ACC112 (cell line): ENCODE data around the gene WDR43.

Source experiments
- H2AFZ ChIP-seq: fragments of 200-600 bp; sonication (generic); one replicate; pipeline ENCODE4 v1.6.0; 2017; ENCODE audit warnings: antibody characterized with exemption, low read length; ENCODE audit not compliant: unreplicated experiment
- H3K27ac ChIP-seq: fragments of 200-600 bp; sonication (generic); 2 replicates; pipeline ENCODE4 v1.5.1; 2014; ENCODE audit warnings: low read depth, mild to moderate bottlenecking, antibody characterized with exemption, low read length, moderate library complexity
- H3K27me3 ChIP-seq: fragments of 200-600 bp; sonication (generic); 2 replicates; pipeline ENCODE4 v1.6.1; 2014; ENCODE audit warnings: mild to moderate bottlenecking, antibody characterized with exemption, low read length, moderate library complexity, mixed read lengths; ENCODE audit not compliant: insufficient read depth
- H3K36me3 ChIP-seq: fragments of 200-600 bp; sonication (generic); 2 replicates; pipeline ENCODE4 v1.6.1; 2016; ENCODE audit warnings: mild to moderate bottlenecking, antibody characterized with exemption, low read length, moderate library complexity, mixed read lengths; ENCODE audit not compliant: insufficient read depth
- H3K4me1 ChIP-seq: fragments of 200-600 bp; sonication (generic); one replicate; pipeline ENCODE4 v1.6.1; 2016; ENCODE audit warnings: low read length, mixed read lengths; ENCODE audit not compliant: insufficient read depth, unreplicated experiment, control insufficient read depth
- H3K4me3 ChIP-seq: fragments of 200-600 bp; sonication (generic); 2 replicates; pipeline ENCODE4 v1.5.1; 2014; ENCODE audit warnings: mild to moderate bottlenecking, low read depth, low read length
- H3K79me2 ChIP-seq: fragments of 200-600 bp; sonication (generic); one replicate; pipeline ENCODE4 v1.6.0; 2016; ENCODE audit warnings: low read length; ENCODE audit not compliant: control insufficient read depth, unreplicated experiment, insufficient read depth

Gene WDR43, protein sequence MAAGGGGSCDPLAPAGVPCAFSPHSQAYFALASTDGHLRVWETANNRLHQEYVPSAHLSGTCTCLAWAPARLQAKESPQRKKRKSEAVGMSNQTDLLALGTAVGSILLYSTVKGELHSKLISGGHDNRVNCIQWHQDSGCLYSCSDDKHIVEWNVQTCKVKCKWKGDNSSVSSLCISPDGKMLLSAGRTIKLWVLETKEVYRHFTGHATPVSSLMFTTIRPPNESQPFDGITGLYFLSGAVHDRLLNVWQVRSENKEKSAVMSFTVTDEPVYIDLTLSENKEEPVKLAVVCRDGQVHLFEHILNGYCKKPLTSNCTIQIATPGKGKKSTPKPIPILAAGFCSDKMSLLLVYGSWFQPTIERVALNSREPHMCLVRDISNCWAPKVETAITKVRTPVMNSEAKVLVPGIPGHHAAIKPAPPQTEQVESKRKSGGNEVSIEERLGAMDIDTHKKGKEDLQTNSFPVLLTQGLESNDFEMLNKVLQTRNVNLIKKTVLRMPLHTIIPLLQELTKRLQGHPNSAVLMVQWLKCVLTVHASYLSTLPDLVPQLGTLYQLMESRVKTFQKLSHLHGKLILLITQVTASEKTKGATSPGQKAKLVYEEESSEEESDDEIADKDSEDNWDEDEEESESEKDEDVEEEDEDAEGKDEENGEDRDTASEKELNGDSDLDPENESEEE

DNA sequence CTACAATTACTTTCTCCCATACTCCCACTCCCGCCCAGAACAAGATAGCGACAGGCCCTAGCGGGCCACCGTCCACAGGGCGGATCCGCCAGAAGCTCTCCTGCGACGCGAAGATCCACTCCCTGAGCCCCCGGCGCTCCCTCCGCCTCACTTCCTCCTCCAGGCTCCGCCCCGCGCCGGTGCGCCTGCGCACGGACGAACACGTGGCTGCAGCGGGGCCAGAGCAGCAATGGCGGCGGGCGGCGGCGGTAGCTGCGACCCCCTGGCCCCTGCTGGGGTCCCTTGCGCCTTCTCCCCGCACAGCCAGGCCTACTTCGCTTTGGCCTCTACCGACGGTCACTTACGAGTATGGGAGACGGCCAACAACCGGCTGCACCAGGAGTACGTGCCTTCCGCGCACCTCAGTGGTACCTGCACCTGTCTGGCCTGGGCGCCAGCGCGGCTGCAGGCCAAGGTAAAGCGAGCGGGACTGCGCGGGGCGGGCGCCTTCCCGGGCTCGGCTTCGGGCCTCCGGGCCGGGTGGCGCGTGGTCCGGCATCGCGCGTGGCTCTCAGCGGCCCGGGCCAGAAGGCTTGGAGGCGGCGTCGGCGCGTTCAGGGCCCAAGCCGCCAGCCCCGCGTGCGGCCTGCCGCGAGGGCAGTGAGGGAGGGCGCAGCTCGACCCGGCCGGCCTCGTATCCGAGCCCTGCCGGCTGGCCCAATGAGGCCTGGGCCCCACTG lies at the start of gene WDR43:
TSS of gene WDR43 (plus strand) at position 198 of the 719 bp plus-strand sequence. CDS start at position 230, 32 bp downstream.
- Histone ChIP-seq H3K4me3 (peak within 1 kb of the TSS; percentile 92), H3K27me3 (no peaks in the 10 kb centered on the region), H2AFZ (peak within 1 kb of the TSS; percentile 90), H3K79me2 (peaks cover 52% of the 10 kb centered on the region), H3K27ac (peak within 1 kb of the TSS; percentile 74), H3K4me1 (peaks cover 30% of the 10 kb centered on the region), H3K36me3 (no peaks in the 10 kb centered on the region)

DNA sequence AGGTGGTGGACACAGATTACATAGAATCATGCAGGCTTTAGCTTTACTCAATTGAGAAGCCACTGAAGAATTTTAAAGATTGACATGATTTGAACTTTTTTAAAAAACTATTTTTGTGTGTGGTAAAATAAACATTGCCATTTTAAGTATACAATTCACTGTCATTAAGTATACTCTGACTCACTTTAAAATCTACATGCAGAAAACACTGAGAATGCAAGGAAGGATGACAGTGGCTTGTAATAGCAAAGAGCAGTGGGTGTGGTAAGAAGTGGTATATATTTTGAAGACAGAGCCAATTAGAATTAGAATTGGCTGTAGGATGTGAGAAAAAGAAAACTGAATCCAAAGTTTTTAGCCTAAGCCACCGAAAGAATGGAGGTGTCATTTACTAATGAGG lies 39.3 kb upstream of the WDR43 start:
- Histone ChIP-seq H3K27ac (no peak overlapping the region), H3K4me3 (no peak overlapping the region), H3K79me2 (no peaks in the 10 kb centered on the region), H2AFZ (no peak overlapping the region), H3K36me3 (peaks cover 3% of the 10 kb centered on the region; the same call in 1 of the 2 replicates), H3K4me1 (no peaks in the 10 kb centered on the region), H3K27me3 (no peaks in the 10 kb centered on the region)

DNA sequence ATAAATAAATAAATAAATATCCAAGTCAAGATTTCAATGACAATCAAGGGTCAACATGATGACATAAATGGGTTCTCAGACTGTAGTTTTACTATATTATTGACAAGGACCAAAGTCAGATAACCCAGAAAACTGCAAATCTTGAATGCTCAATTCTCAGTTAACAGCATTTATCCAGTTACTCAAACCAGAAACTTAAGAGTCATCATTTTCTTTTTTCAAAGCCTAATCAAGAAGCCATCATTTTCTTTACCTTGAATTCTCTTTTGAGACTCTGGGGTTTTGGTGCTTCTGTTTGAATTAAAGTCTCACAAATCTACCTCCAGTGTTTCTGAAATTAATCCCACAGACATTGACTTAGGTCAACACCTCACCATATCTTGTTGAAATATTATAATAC lies 38.5 kb upstream of the WDR43 start:
- no peaks in the 10 kb centered on the region for H3K27me3 ChIP-seq
- peaks cover 8% of the 10 kb centered on the region; the same call in 1 of the 2 replicates for H3K36me3 ChIP-seq
- no peak overlapping the region for H2AFZ ChIP-seq
- H3K27ac ChIP-seq: no peak overlapping the region
- no peaks in the 10 kb centered on the region for H3K4me1 ChIP-seq
- H3K79me2 ChIP-seq: no peaks in the 10 kb centered on the region
- H3K4me3 ChIP-seq: no peak overlapping the region

DNA sequence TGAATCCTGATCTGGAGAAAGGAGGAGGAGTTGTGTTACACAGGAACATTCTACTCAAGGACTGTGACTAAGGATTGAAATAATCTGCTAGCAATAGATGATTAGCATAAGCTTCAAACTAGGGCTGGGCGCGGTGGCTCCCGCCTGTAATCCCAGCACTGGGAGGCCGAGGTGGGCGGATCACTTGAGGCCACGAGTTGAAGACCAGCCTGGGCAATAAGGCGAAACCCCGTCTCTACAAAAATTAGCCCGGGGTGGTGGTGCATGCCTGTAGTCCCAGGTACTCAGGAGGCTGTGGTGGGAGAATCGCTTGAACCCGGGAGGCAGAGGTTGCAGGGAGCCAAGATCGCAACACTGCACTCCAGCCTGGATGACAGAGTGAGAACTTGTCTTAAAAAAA lies 25.9 kb upstream of the WDR43 start:
- no peaks in the 10 kb centered on the region for H3K36me3 ChIP-seq
- H3K4me1 ChIP-seq: peaks cover 22% of the 10 kb centered on the region
- no peak overlapping the region for H2AFZ ChIP-seq
- peaks cover 45% of the 10 kb centered on the region for H3K79me2 ChIP-seq
- H3K27me3 ChIP-seq: no peaks in the 10 kb centered on the region
- H3K4me3 ChIP-seq: peak overlapping the region; percentile 88
- H3K27ac ChIP-seq: no peak overlapping the region

DNA sequence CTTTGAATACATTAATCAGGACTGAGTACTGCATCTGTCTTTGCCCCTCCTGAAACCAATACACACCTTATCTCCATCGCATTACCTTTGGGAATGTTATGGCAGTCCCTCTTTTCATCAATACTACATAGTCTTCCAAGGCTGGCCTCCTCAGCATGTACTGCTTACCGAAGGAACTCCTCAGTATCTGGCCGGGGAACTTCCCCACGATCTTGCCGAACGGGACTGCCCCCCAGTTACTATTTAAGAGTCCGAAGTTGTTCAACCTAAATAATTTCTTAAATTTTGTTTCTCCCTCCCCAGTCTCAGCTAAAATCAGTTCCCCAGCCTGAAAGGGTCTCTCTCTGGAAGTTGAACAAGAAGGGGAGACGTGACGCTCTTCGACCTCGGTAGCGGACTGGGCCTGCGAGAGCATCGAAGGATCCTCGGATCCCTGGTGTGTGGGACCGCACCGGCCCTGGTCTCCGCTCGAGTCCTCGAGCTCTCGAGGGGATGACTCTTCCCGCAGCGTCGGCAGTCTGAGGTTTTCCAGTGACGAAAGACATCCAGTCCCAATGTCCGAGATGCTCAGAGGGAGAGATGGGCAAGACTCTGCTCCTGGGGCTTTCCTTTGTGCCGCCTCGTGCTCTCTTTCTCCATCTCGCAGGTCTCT lies 24.8 kb upstream of the WDR43 start:
- H3K27me3 ChIP-seq: no peaks in the 10 kb centered on the region
- H3K27ac ChIP-seq: peak overlapping the region; percentile 24; the same call in 1 of the 2 replicates
- peak overlapping the region; percentile 54 for H2AFZ ChIP-seq
- H3K4me1 ChIP-seq: peaks cover 22% of the 10 kb centered on the region
- peaks cover 45% of the 10 kb centered on the region for H3K79me2 ChIP-seq
- H3K36me3 ChIP-seq: no peaks in the 10 kb centered on the region
- H3K4me3 ChIP-seq: peak overlapping the region; percentile 88

DNA sequence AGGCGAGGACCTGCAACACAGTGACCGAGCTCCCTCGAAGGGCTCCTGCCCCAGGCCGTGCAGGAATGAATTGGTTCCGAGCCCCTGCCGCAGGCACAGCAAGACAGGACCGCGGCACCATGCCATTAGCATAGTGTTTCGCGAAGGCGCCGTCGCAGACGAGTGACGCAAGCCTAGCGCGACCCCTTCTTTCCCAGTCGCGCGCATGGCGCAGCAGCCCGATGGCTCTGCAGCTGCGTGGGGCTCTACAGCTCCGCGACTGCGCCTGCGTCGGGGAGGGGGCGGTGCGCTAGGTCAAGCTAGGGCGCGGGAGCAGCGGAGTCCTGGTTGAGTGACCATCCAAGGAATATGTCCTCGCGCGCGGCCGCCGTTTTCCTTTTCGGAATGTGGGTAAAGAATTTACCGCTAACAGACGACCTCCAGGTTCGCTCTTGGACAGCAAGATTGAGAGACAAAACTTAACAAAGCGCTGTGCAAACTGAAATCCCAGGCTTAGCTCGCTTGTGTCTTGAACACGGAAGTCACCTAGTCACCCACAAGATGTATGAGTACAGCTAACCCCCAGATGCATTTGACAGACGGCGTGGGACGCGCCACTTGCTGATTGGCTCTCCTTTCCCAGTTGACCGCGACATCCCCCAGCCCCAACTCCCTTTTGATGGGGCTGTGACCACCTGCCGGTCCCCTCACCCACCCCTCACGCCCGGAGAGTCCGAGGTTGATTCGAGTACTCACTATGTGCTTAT lies 24.1 kb upstream of the WDR43 start, which contains the start of gene TRMT61B:
TSS of gene TRMT61B (minus strand) at position 164 of the 746 bp plus-strand sequence. CDS start at position 132, 32 bp downstream.
- Histone ChIP-seq H2AFZ (peak within 1 kb of the TSS; percentile 83), H3K27ac (peak within 1 kb of the TSS; percentile 24; the same call in 1 of the 2 replicates), H3K79me2 (peaks cover 38% of the 10 kb centered on the region), H3K27me3 (peaks cover 3% of the 10 kb centered on the region; the same call in 1 of the 2 replicates), H3K4me3 (peak within 1 kb of the TSS; percentile 88), H3K36me3 (no peaks in the 10 kb centered on the region), H3K4me1 (peaks cover 16% of the 10 kb centered on the region)

DNA sequence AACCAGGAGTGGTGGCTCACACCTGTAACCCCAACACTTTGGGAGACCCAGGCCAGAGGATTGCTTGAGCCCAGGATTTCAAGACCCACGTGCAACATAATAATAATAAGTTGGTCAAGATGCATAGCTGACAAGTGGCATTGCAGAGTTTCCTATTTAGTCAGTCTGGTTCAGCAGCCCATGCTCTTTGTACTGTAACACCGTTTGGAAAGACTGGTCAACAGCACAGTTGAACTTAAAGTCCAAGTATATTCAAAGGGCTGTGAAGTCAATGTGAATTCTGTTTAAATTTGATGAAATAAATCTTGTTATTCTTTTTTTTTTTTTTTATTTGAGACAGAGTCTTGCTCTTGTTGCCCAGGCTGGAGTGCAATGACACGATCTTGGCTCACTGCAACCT lies 22.8 kb upstream of the WDR43 start:
- H2AFZ ChIP-seq: no peak overlapping the region
- peaks cover 16% of the 10 kb centered on the region for H3K4me1 ChIP-seq
- H3K27ac ChIP-seq: no peak overlapping the region
- H3K36me3 ChIP-seq: no peaks in the 10 kb centered on the region
- H3K79me2 ChIP-seq: peaks cover 33% of the 10 kb centered on the region
- peaks cover 14% of the 10 kb centered on the region for H3K27me3 ChIP-seq
- H3K4me3 ChIP-seq: no peak overlapping the region; the same call in 1 of the 2 replicates

DNA sequence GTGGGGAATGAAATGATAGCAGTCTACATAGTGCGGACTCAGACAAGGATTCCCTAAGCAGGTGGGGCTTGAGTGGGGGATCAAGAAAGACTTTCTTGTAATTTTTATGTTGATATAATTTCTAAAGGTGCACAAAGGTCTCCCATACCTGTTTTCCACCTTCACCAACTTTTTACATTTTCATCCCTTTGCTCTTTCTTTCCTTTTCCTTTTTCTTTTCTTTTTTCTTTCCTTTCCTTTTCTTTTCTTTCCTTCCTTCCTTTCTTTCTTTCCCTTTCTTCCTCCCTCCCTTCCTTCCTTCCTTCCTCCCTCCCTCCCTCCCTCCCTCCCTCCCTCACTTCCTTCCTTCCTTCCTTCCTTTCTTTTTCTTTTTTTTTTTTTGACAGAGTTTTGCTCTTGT lies 14.3 kb upstream of the WDR43 start:
- H3K79me2 ChIP-seq: no peaks in the 10 kb centered on the region
- H3K27ac ChIP-seq: no peak overlapping the region
- no peak overlapping the region for H2AFZ ChIP-seq
- H3K27me3 ChIP-seq: peaks cover 26% of the 10 kb centered on the region
- no peaks in the 10 kb centered on the region for H3K36me3 ChIP-seq
- H3K4me1 ChIP-seq: no peaks in the 10 kb centered on the region
- H3K4me3 ChIP-seq: no peak overlapping the region

DNA sequence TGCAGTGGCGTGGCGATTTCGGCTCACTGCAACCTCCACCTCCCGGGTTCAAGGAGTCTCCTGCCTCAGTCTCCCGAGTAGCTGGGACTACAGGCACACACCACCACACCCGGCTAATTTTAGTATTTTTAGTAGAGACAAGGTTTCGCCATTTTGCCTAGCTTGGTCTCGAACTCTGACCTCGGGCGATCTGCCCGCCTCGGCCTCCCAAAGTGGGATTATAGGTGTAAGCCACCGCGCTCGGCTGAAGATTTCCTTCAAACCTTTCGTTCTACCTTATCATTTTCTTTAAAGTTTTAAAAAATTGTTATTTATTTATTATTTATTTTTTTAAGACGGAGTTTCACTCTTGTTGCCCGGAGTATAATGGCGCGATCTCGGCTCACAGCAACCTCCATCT lies 979 bp upstream of the WDR43 start:
- H3K27ac ChIP-seq: no peak overlapping the region
- H3K4me3 ChIP-seq: no peak overlapping the region
- H3K4me1 ChIP-seq: peaks cover 22% of the 10 kb centered on the region
- H3K27me3 ChIP-seq: no peaks in the 10 kb centered on the region
- no peak overlapping the region for H2AFZ ChIP-seq
- H3K79me2 ChIP-seq: peaks cover 41% of the 10 kb centered on the region
- H3K36me3 ChIP-seq: no peaks in the 10 kb centered on the region
